ENCODE measurements around the gene FAM20B.
"Not testable (repeated sequence)": the region's sequence is repeated elsewhere in the genome, so short reads cannot be mapped to it uniquely, and the experiment has no call there.

Gene FAM20B, protein sequence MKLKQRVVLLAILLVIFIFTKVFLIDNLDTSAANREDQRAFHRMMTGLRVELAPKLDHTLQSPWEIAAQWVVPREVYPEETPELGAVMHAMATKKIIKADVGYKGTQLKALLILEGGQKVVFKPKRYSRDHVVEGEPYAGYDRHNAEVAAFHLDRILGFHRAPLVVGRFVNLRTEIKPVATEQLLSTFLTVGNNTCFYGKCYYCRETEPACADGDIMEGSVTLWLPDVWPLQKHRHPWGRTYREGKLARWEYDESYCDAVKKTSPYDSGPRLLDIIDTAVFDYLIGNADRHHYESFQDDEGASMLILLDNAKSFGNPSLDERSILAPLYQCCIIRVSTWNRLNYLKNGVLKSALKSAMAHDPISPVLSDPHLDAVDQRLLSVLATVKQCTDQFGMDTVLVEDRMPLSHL

DNA sequence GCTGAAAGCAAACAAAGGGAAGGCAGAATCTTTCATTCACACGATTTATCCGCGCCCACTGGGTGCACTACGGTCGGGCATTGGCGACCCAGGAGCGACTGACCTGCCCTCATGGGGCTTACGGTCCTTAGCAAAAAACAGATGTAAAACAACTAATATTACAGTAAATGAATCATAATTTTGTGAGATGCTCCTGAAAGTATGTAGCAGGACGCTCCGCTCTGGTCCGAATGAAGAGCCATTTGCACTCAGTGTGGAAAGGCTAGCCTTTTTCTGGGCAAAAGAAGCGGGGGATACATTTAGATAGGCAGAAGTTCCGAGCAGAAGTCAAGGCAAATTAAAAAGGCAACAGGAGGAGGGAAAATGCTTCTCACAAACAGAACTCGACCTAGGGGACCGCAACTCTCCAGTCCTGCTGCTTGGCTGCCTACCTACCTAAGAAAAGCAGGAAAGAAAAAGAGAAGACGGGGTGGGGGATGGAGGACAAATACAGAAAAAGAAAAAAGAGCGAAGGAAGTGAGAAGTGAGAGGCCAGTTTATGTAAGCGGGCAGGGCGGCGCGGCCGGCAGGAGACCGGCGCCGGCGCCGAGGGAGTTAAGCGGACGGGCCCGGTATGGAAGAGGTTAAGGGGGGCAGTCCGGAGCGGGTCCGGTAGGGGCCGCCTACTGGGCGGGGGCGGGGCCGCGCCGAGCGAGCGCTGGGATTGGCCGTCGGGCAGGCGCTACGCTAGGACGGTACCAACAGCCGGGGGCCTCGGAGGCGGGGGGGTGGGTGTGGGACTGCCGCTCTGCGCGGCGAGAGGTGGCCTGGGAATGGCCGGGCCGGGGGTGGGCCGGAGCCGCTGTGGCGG lies at the start of gene FAM20B:
FAM20B (plus strand) TSS at position 770 of the 850 bp plus-strand sequence. CDS start 17,954 bp downstream, outside the sequence.
- DNase-seq: peak; percentile 91

DNA sequence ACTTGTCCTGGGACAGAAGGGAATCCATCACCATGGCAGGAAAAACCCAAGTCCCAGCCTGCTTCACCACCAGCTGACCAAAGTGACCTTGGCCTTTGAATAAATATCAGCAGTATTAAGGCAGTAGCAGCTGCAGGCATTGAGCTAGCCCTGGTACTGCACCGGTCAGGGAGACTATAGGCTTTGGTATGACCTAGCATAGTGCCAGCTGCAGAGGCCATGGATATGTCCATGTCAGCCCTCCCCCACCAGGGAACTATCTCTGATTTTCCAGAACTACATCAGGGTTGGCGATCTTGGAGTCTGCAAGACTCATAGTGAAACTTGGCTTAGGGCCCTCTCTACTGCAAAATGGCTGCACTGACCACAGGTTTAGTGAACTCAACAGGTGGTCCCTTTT lies 49.2 kb upstream of the FAM20B start:
- DNase-seq: no peak

DNA sequence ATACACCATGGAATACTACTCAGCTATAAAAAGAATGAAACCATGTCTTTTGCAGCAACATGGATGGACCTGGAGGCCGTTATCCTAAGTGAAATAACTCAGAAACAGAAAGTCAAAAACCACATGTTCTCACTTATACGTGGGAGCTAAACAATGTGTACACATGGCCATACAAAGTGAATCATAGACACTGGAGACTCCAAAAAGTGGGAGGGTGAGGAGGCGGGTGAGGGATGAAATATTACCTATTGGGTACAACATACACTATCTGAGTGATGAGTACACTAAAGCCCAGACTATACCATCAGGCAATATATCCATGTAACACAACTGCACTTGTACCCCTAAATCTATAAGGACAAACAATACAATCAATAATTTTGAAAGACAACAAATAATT lies 39.5 kb upstream of the FAM20B start:
- no peak for DNase-seq

DNA sequence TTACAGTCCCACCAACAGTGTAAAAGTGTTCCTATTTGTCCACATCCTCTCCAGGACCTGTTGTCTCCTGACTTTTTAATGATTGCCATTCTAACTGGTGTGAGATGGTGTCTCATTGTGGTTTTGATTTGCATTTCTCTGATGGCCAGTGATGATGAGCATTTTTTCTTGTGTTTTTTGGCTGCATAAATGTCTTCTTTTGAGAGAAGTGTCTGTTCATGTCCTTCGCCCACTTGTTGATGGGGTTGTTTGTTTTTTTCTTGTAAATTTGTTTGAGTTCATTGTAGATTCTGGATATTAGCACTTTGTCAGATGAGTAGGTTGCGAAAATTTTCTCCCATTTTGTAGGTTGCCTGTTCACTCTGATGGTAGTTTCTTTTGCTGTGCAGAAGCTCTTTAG lies 37.5 kb upstream of the FAM20B start:
- DNase-seq: not testable (repeated sequence)

DNA sequence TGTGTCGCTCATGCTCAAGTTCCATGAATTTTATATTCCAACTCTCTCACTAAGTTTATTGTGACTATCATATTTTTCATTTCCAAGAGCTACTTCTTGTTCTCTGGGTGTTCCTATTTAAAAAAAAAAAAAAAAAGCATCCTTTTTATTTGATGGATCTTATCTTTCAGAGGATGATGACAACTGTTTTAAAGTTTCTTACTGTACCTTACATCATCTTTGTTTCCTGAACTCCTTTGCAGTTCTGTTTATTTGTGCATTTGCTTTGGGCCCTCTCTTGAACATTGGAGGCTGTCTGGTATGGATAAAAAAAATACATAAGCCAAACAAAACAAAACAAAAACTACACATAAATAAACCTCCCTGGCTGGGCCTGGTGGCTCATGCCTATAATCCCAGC lies 32.1 kb upstream of the FAM20B start:
- DNase-seq: no peak

DNA sequence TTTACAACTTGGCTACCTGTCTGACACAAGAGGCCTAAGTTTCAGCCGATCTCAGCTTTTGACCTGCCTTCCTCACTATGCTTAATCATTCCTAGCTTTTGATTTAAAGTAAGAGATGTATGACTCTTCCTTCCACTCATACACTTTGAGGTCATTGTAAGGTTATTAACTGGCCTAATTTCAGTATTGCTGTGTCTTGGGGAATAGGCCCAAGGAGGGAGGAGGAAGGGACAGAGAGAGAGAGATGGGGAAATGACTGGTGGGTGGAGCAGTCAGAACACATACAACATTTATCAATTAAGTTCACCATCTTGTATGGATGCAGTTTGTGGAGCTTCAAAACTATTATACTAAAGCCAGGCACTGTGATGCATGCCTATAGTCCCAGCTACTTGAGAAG lies 28.3 kb upstream of the FAM20B start:
- no peak for DNase-seq

DNA sequence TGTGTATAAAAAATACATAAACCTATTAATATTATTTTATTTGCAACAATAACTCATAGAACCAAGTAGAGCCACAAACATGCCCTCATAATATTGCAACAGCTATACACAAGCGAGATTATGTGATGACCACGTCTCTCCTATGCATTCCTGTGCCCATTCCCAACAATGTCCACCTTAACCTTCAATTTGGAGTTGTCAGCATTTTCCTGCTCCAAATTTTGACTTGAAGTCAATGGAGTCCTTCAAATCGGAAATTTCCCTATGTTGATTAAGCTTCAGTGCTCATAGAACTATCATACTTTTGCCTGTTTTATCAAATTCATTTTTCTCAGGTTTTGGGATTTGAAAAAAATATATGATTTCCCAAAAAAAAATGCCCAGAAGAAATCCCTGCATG lies 27.4 kb upstream of the FAM20B start:
- DNase-seq: no peak

DNA sequence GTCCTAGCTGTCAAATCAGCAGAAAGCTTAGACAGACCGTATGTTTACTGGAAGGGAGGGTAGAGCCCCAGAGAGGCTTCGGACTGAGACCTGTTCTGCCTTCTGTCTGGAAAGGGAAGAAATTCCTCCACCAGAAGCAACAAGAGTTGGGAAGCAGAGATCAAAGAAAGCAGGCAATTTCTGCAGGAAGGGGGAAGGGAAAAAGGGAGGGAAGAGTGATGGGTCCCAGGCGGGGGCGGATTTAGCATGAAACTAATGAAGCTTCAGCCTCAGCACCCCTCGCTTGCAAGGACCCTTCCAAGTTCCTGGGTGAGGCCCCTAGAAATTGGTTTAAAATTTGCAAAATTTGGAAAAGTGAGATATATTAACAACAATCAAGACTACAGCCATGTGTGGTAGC lies 26.6 kb upstream of the FAM20B start:
- no peak for DNase-seq

DNA sequence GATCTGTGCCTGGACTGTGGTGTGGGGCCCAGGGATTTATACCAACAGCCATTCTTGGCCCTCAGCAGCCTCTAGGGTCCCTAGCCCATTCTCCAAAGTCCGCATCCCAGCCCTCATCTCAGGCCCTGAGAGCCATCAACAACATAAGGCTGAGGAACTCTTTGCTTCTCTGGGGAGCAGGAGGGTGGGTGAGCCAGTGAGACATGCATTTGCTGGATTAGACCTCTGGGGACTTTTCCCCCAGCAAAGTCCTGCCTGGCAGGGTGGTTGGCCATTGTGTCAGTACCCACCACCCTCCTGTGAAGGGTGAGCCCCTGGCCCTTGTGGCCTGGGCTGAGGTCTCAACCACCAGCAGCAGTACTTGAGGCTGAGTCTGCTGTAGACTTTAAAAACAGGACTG lies 24.2 kb upstream of the FAM20B start:
- DNase-seq: no peak

DNA sequence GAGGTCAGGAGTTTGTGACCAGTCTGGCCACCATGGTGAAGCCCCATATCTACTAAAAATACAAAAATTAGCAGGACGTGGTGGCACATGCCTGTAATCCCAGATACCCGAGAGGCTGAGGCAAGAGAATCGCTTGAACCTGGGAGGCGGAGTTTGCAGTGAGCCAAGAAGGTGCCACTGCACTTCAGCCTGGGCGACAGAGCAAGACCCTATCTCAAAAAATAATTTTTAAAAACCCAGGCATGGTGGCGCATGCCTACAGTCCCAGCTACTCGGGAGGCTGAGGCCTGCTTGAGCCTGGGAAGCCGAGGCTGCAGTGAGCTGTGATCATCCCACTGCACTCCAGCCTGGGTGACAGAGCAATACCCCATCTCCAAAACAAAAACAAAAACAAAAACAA lies 23.6 kb upstream of the FAM20B start:
- not testable (repeated sequence) for DNase-seq

DNA sequence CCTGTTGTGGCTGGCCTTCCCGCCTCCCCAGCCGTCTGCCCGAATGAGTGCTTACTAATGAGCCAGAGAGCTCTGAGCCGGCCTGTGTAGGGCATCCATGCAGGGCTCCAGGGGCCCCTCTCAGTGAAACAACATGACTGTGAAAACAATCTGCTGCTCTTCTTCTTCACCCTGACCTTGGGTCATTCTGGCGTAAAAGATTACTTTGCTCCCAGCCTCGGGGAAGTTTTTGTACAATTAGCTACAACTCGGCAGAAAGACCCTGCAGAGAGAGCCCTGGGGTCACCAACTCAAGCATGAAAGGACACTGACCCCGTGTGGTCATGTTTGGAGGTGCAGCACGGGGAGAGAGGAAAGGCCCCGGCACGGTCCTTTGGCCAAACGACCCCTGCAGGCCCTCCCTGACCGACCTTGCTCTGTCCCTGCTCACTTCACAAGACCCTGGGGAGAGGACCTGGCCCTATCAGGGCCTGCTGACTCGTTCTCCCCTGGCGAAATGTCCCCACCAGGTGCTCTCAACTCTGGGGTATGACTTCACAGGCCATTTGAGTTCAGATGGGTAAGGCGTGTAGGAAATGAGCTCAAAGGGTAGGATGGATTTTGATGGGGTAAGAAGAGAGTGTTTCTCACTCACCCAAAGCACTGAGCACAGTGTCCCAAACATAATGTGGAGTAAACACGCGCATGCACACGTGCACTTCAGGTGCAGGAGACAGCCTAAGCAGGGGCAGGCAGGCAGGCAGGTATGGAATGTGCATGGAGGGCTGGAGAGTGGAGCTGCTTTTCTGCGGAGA lies 22.9 kb upstream of the FAM20B start:
- peak; percentile 73 for DNase-seq

DNA sequence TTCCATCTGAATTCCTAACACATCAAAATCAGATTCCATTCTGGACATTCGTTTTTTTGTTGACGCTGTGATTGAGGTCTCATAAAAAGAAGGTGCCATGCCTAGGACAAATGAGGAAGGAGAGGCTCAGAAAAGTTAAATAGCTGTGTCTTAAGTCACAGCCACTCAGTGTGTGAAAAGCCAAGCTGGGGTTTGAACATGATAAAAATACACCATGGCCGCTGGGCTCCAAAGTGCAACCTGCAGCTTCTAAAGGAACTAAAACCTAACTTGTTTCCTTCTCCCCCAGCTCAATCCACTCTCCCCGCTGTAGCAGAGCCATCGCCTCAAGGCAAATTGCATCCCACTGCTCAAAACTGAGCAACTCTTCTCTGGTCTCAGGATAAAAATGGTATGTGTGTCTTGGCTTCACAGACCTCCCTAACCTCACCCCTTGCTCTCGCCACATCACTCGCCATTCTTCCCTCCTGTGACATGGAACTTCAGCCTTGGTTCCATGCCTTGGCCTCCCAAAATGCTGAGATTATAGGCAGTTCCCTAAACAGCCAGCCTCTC lies 22.1 kb upstream of the FAM20B start:
- DNase-seq: no peak

DNA sequence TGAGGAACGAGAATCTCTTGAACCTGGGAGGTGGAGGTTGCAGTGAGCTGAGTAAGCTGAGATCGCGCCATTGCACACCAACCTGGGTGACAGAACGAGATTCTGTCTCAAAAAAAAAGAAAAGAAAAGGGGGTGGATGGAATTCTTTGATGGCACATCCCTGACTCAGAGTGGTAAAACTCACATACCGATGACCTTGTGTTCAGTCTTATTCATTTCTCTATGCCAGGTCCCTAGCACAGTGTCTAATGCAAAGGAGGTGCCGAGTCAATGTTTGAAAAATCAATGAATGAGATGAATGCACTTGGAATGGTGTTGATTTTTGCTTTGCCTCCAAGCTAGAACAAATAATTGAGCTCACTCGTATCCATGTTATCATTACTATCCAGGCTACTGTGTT lies 18.5 kb upstream of the FAM20B start:
- DNase-seq: no peak

DNA sequence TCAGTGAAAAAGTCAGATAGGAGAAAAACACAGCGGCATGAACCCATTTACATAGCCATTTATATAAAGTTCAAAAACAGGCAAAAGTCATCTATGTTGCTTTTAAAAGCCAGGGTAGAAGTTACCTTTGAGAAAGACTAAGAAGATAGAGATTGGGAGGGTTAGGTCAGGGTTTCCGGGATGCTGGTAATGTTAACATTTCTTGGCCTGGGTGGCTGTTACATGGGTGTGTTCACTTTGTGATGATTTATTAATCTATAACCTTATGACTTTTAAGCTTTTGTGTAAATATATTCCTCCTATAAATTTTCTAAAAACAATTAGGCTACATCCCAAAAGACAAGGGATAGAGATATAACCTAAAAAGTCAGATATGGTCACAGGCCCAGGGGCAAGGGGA lies 15.0 kb upstream of the FAM20B start:
- DNase-seq: no peak

DNA sequence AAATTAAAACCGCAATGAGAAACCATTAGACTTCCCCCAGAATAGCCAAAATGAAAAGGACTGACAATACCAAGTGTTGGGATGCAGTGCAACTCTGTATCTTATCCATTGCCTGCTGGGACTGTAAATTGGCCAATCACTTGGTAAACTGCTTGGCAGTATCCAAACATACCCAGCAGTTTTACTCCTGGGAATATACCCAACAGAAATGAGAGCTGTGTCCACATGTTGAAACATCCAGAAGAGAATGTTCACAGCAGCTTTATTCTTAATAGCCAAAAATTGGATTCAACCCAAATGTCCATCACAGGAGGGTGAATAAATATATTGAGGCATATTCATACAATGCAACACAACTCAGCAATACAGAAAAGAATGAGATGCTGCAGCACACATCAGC lies 13.7 kb upstream of the FAM20B start:
- DNase-seq: no peak

DNA sequence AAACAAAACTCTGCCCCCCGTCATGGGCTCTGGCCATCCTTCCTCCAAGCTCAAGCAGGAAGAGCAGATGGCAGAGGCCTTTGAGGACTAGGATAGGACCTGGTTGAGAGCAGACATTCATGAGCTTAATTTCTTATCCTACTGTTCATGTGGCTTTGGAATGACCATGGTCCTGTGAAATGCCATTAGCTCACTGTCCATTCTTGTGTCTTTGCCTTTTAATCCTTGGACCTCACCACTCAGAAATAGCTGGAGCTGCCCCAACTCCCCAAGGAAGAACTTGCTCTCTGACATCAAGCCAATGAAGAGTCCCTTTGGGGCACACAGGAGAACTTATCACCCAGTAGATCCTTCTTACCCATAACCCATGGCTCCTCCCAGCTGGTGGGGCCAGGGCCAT lies 11.6 kb upstream of the FAM20B start:
- no peak for DNase-seq

DNA sequence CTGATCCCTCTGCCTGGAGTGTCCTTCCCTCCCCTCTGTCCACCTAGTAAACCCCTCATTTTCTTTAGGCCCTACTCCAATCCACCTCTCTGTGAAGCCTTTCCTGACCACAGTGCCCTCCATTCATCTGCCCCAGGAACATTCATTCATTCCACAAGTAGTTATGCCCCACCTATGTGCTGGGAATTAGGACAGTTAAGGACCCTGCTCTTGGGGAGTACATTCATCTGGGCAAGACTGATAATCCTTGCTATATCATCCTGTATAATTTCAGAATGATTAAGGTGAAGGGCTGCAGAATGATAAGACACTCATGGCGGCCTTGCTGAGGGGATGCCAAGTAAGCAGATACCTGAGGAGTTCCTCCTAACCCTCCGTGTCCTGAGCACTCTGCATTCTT lies 10.3 kb upstream of the FAM20B start:
- no peak for DNase-seq

DNA sequence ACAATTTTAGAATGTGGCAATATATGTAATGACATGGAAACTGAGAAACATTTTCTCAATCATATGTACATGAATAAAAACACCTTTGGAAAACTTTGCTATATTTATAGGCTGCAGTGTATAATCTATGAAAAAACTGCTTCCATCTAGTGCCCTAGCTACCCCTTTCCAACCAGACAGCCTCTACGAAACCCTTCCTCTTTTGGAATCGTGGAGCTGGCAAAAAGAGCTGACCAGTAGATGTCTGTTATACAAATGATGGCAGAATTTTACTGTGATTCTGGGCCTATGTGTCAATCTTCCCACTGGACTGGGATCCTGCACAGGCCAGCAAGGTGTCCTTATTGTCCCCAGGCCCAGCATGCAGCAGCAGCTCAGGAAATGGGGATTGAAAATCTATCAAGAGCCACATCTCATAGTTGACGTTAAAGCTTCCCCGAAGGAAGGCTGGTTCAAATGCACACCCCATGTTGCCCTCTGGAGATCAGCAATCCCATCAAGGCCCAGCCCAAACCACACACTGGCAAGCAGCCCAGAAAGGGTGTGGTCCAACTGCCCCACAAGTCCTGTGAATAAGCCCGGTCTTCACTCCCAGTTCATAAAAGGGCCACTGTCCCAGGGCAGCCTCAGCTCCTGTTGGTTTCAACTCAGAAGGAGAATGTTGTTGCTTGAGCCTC lies 8.8 kb upstream of the FAM20B start:
- no peak for DNase-seq

DNA sequence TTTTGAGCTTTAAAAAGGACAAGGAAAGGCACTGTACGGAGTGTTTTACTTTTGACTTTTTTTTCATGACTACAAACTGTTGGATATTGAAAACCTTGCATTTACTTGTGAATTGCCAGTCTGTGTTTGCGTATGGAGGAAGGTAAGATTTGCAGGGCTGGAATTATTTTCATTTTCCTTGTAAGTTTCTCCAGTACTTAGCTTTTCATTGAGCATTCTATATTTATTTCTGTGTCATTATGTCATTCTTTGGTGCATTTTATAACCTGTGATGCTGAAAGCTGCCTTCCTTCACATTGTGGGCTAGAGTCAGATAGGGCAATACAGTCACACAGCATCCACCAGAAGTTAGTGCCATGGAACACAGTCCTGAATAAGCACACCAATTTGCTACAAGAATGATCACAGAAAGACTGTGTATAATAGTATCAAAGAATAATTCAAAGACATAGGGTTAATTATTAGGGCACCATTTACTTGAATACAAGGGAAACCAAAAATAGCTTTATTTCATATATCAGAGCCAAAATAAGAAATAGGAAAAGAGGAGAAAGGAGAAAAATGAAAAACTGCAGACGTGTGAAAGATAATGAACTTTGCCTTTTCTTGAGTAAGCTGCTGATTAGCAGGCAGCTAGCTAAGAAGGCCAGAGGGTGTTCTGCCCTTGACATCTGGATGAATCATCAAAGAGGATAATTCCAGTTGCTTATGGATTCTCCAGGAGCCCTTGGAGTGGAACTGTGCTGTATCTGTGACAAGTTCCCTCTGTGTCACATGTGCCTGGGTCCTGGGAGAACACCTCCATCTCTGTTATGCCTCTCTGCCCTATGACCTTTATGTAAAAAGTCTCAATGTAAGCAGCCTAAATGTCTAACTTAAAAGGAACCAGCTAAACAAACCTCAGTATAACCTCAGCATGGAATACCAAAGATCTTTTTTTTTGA lies 8.0 kb upstream of the FAM20B start:
- DNase-seq: no peak

DNA sequence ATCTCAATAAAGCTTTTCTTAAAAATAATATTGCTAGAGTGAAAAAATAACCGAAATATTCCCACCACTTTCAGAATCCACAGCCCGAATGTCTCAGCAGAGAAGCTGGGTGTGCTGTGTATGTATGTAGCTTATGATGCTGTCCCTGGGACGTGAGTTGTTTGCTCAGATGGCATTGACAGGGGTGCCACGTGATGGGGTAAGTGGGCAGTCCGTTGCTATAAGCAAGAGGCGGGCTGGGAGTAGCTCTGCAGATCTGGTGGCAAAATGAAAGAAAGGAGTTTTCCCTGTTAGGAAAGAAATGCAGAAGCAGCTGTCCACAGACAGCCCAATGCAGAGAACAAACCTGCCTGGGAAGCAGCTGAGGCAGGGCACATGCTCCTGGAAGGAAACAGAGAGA lies 3.8 kb upstream of the FAM20B start:
- no peak for DNase-seq

DNA sequence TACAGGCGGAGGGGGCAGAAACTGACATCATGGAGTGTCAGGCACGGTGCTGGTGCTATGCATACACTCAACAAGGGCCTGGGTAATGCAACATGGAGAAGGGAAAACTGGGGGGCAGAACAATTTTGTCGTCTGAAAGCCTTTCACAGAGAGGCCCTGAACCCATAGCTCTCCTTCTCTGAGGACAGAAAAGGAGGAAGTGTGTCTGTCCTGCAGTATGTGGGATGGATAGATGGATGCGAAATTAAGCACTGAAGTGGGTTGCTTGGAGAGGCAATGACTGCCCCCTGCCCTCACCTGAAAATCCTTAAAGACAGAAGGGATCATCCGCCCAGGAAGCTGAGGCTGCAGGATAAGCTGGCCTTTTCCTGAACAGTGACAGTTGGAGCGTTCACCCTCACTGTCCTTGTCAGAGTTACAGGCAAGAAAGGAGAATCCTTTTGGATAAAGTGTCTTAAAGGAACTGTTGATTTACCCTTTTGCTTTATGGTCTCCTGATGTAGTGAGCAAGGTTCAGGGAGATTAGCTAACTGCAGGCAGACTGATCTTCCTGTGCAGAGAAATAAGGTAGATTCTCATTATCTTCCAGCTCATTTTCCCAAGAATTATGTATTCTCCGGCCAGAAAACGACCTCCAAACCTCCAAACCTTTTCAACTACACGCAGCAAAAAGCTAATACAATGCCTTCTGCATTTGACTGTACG lies 1.6 kb upstream of the FAM20B start:
- DNase-seq: no peak
